Trophoblast cell (in vitro differentiated cells and primary cell): ENCODE measurements around the gene UGGT2.

Experiments used
- DNase-seq, 2 donors: peaks; one replicate each; pipeline ENCODE4 v3.0.0-alpha.2; 2016
- H2AFZ ChIP-seq: 2 replicates; pipeline ENCODE4 v1.6.1; 2013; ENCODE audit warnings: low read length, moderate library complexity, mild to moderate bottlenecking; ENCODE audit not compliant: insufficient read depth, poor library complexity
- H2AK5ac ChIP-seq: 2 replicates; pipeline ENCODE4 v1.6.1; 2013; ENCODE audit warnings: mild to moderate bottlenecking, low read length
- H2BK120ac ChIP-seq: 2 replicates; pipeline ENCODE4 v1.6.1; 2013; ENCODE audit warnings: low read length, mild to moderate bottlenecking, moderate library complexity; ENCODE audit not compliant: insufficient read depth, poor library complexity
- H2BK12ac ChIP-seq: 2 replicates; pipeline ENCODE4 v1.6.1; 2013; ENCODE audit warnings: mild to moderate bottlenecking, low read length, moderate library complexity
- H2BK5ac ChIP-seq: 2 replicates; pipeline ENCODE4 v1.6.1; 2013; ENCODE audit warnings: low read length, low read depth, moderate library complexity, mild to moderate bottlenecking; ENCODE audit not compliant: poor library complexity
- H3K14ac ChIP-seq: 2 replicates; pipeline ENCODE4 v1.6.1; 2013; ENCODE audit warnings: mild to moderate bottlenecking, low read length
- H3K18ac ChIP-seq: 2 replicates; pipeline ENCODE4 v1.6.1; 2013; ENCODE audit warnings: mild to moderate bottlenecking, low read length
- H3K23ac ChIP-seq: 2 replicates; pipeline ENCODE4 v1.6.1; 2013; ENCODE audit warnings: low read length
- H3K27ac ChIP-seq: 2 replicates; pipeline ENCODE4 v1.5.1; 2013; ENCODE audit warnings: low read depth, mild to moderate bottlenecking, inconsistent platforms, low read length, moderate library complexity
- H3K27me3 ChIP-seq: 2 replicates; pipeline ENCODE4 v1.6.1; 2013; ENCODE audit warnings: inconsistent platforms, mild to moderate bottlenecking, low read length, moderate library complexity; ENCODE audit not compliant: insufficient read depth
- H3K36me3 ChIP-seq, 2 experiments: 1 replicate in 1 of 2; 2 replicates in 1 of 2; pipeline ENCODE4 v1.6.1; 2013; ENCODE audit warnings: low read length in 2 of 2, mild to moderate bottlenecking in 2 of 2, moderate library complexity in 1 of 2; ENCODE audit not compliant: insufficient read depth in 2 of 2, control insufficient read depth in 1 of 2
- H3K4ac ChIP-seq: 2 replicates; pipeline ENCODE4 v1.6.1; 2013; ENCODE audit warnings: low read depth, mild to moderate bottlenecking, low read length, moderate library complexity
- H3K4me1 ChIP-seq, 2 experiments: 1 replicate in 1 of 2; 2 replicates in 1 of 2; pipeline ENCODE4 v1.6.1; 2013; ENCODE audit warnings: low read length in 2 of 2, mild to moderate bottlenecking in 2 of 2, moderate library complexity in 1 of 2; ENCODE audit not compliant: insufficient read depth in 2 of 2, control insufficient read depth in 1 of 2
- H3K4me2 ChIP-seq: 2 replicates; pipeline ENCODE4 v1.6.1; 2013; ENCODE audit warnings: inconsistent platforms, mild to moderate bottlenecking, low read length, moderate library complexity
- H3K4me3 ChIP-seq: 2 replicates; pipeline ENCODE4 v1.5.1; 2013; ENCODE audit warnings: mild to moderate bottlenecking, low read depth, low read length, inconsistent platforms
- H3K79me1 ChIP-seq: one replicate; pipeline ENCODE4 v1.6.1; 2013; ENCODE audit warnings: low read length
- H3K79me2 ChIP-seq: 2 replicates; pipeline ENCODE4 v1.6.1; 2013; ENCODE audit warnings: low read length, mild to moderate bottlenecking; ENCODE audit not compliant: control insufficient read depth, insufficient read depth, poor library complexity
- H3K9ac ChIP-seq: 2 replicates; pipeline ENCODE4 v1.6.1; 2013; ENCODE audit warnings: mild to moderate bottlenecking, low read length
- H3K9me3 ChIP-seq: 2 replicates; pipeline ENCODE4 v1.6.1; 2013; ENCODE audit warnings: low read depth, mild to moderate bottlenecking, control low read depth, inconsistent platforms, low read length; ENCODE audit not compliant: insufficient read depth
- H4K12ac ChIP-seq: 2 replicates; pipeline ENCODE4 v1.6.1; 2013; ENCODE audit warnings: low read depth, mild to moderate bottlenecking, low read length, moderate library complexity
- H4K8ac ChIP-seq: 2 replicates; pipeline ENCODE4 v1.6.1; 2013; ENCODE audit warnings: low read depth, mild to moderate bottlenecking, low read length, moderate library complexity
- H4K91ac ChIP-seq: one replicate; pipeline ENCODE4 v1.6.1; 2013; ENCODE audit warnings: low read depth, mild to moderate bottlenecking, low read length, moderate library complexity
- WGBS: extraction: QIAGEN DNeasy Blood & Tissue Kit; methylation state at CpG from one replicate; pipeline ENCODE4 v1.1.7; 2013; ENCODE audit warnings: missing lambda C conversion rate; ENCODE audit not compliant: insufficient read length, insufficient coverage; ENCODE audit errors: extremely low coverage; 5-methylcytosine and 5-hydroxymethylcytosine counted together

UGGT2 gene

GRCh38 chr13:95874286-95874685 lies 178.9 kb downstream of the UGGT2 start:
- Histone ChIP-seq H2BK120ac (no peak overlapping the region), H3K36me3 (peaks cover 7 to 12% of the 10 kb centered on the region in 2 experiments), H3K4me2 (no peak overlapping the region), H3K79me1 (no peaks in the 10 kb centered on the region), H2AK5ac (no peak overlapping the region), H3K9me3 (no peaks in the 10 kb centered on the region), H3K23ac (no peak overlapping the region), H4K91ac (no peak overlapping the region), H3K9ac (no peak overlapping the region), H4K12ac (no peak overlapping the region), H3K18ac (no peak overlapping the region), H3K27ac (no peak overlapping the region), H2BK12ac (no peak overlapping the region), H2BK5ac (no peak overlapping the region), H3K14ac (no peak overlapping the region), H3K4me3 (no peak overlapping the region), H3K4ac (no peak overlapping the region), H3K79me2 (no peaks in the 10 kb centered on the region), H3K4me1 (no peaks in the 10 kb centered on the region), H2AFZ (no peak overlapping the region), H4K8ac (no peak overlapping the region), H3K27me3 (no peaks in the 10 kb centered on the region)
- no CpG with 5 or more reads among the region's 2 CpGs for whole genome bisulfite sequencing
- DNase-seq, result peak; percentile 13 to 59

GRCh38 chr13:95870421-95870820 lies 182.8 kb downstream of the UGGT2 start:
- Histone ChIP-seq H3K79me2 (no peaks in the 10 kb centered on the region), H2BK5ac (no peak overlapping the region), H3K36me3 (peaks cover 0 to 5% of the 10 kb centered on the region in 2 experiments), H3K27me3 (no peaks in the 10 kb centered on the region), H4K8ac (no peak overlapping the region), H3K9ac (no peak overlapping the region), H3K18ac (no peak overlapping the region), H2BK120ac (no peak overlapping the region), H2AK5ac (no peak overlapping the region), H2BK12ac (no peak overlapping the region), H3K9me3 (no peaks in the 10 kb centered on the region), H4K12ac (no peak overlapping the region), H3K4ac (no peak overlapping the region), H3K14ac (no peak overlapping the region), H3K23ac (no peak overlapping the region), H4K91ac (no peak overlapping the region), H3K27ac (no peak overlapping the region), H3K4me3 (no peak overlapping the region), H3K4me1 (no peaks in the 10 kb centered on the region), H3K79me1 (no peaks in the 10 kb centered on the region), H3K4me2 (no peak overlapping the region), H2AFZ (no peak overlapping the region)
- WGBS, result no CpG with 5 or more reads among the region's 4 CpGs
- DNase-seq, result no peak

DNA sequence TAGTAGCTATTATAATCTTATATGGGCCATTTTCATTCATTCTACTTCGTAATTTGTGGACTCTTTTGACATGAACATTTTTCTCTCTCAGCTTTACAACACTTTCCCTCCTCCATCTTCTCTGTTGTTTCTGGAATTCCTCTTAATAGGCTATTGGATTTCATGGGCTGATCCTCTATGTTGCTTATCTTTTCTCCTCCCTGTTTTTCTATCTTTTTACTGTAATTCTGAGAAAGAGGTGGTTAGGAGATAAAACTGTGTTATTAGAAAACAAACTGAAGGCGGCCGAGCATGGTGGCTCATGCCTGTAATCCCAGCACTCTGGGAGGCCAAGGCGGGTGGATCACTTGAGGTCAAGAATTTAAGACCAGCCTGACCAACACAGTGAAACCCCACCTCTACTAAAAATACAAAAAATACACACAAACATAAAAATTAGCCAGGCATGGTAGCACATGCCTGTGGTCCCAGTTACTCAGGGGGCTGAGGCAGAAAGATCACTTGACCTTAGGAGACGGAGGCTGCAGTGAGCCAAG lies 188.1 kb downstream of the UGGT2 start:
- H2AFZ ChIP-seq, result no peak overlapping the region
- H3K4me3 ChIP-seq, result no peak overlapping the region
- no peak overlapping the region for H3K18ac ChIP-seq
- no peak overlapping the region for H4K12ac ChIP-seq
- no peak overlapping the region for H3K4ac ChIP-seq
- no peaks in the 10 kb centered on the region for H3K79me2 ChIP-seq
- WGBS, result no CpG with 5 or more reads among the region's 5 CpGs
- H3K14ac ChIP-seq, result no peak overlapping the region
- H2BK120ac ChIP-seq, result no peak overlapping the region
- H3K9me3 ChIP-seq, result no peaks in the 10 kb centered on the region
- H4K91ac ChIP-seq, result no peak overlapping the region
- no peak overlapping the region for H3K27ac ChIP-seq
- no peak overlapping the region for H2BK5ac ChIP-seq
- H2BK12ac ChIP-seq, result no peak overlapping the region
- no peak overlapping the region for H3K9ac ChIP-seq
- no peaks in the 10 kb centered on the region for H3K27me3 ChIP-seq
- H3K79me1 ChIP-seq, result no peaks in the 10 kb centered on the region
- H3K23ac ChIP-seq, result no peak overlapping the region
- H3K4me2 ChIP-seq, result no peak overlapping the region
- no peak overlapping the region for H4K8ac ChIP-seq
- peaks cover 0 to 3% of the 10 kb centered on the region in 2 experiments for H3K36me3 ChIP-seq
- no peaks in the 10 kb centered on the region for H3K4me1 ChIP-seq
- DNase-seq, result no peak
- H2AK5ac ChIP-seq, result no peak overlapping the region

GRCh38 chr13:95862408-95862807 lies 190.8 kb downstream of the UGGT2 start:
- Histone ChIP-seq H3K27ac (no peak overlapping the region), H4K91ac (no peak overlapping the region), H3K79me2 (no peaks in the 10 kb centered on the region), H3K4ac (no peak overlapping the region), H3K23ac (no peak overlapping the region), H3K79me1 (no peaks in the 10 kb centered on the region), H2BK120ac (no peak overlapping the region), H2BK5ac (no peak overlapping the region), H3K36me3 (peaks cover 0 to 3% of the 10 kb centered on the region in 2 experiments), H4K8ac (no peak overlapping the region), H3K4me1 (no peaks in the 10 kb centered on the region), H2AK5ac (no peak overlapping the region), H3K14ac (no peak overlapping the region), H3K9me3 (no peaks in the 10 kb centered on the region), H2BK12ac (no peak overlapping the region), H3K4me3 (no peak overlapping the region), H4K12ac (no peak overlapping the region), H3K4me2 (no peak overlapping the region), H2AFZ (no peak overlapping the region), H3K9ac (no peak overlapping the region), H3K18ac (no peak overlapping the region), H3K27me3 (no peaks in the 10 kb centered on the region)
- DNase-seq, result no peak
